NCI-H2227 (cell line): ENCODE measurements around the gene PACSIN2.

Experiments used
- DNase-seq: peaks from one replicate; lab custom pipeline; 2025; ENCODE audit not compliant: unreplicated experiment; lab: John Stamatoyannopoulos, UW

The PACSIN2 gene

GRCh38 chr22:42866100-42866499, 148.8 kb downstream of the PACSIN2 start:
- no peak for DNase-seq

DNA sequence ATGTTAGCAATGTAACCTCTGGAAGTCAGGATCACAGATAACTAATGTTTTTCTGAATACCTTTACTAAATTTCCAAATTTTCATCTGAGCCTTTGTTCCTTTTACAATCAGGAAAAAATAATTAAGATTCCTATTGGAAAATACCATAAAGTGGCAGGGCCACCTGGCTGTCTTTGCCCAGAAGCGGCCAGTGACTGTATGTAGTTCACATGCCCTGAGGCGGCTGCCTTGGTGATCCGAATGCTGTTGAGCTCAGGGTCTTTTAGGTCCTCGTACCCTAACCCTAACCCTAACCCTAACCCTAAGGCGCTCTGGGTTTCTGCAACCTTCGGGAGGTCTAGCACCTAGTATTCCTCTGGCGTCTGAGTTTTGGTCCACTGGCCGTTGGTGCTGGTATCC, 149.4 kb downstream of the PACSIN2 start:
- DNase-seq: no peak

- no peak for DNase-seq
Measured at GRCh38 chr22:42863349-42863961, 151.5 kb downstream of the PACSIN2 start.

- DNase-seq: no peak
Measured at GRCh38 chr22:42862045-42862734, 152.8 kb downstream of the PACSIN2 start.

DNA sequence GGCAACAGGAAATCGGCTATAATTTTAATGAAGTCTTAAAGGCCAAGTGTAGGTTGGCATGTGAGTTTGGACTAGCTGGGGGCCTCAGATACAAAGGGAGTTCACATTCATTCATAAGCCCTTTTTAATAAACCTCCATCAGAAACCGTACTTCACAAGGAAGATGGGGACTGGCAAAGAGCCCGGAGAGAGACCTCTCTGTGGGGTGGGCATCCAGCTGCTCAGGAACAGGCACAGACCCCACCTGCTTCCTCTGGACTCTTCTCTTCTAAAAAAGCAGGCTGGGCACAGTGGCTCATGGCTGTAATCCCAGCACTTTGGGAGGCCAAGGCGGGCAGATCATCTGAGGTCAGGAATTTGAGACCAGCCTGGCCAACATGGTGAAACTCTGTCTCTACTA, 154.0 kb downstream of the PACSIN2 start:
- no peak for DNase-seq

- no peak for DNase-seq
Measured at GRCh38 chr22:42857845-42858481, 157.0 kb downstream of the PACSIN2 start.

GRCh38 chr22:42856865-42857704, 157.9 kb downstream of the PACSIN2 start, which contains the start of gene ARFGAP3:
Gene ARFGAP3, minus strand, starts transcription at chr22:42857273. Its CDS starts 91 bp downstream, at chr22:42857182.
- DNase-seq: peak; percentile 94

DNA sequence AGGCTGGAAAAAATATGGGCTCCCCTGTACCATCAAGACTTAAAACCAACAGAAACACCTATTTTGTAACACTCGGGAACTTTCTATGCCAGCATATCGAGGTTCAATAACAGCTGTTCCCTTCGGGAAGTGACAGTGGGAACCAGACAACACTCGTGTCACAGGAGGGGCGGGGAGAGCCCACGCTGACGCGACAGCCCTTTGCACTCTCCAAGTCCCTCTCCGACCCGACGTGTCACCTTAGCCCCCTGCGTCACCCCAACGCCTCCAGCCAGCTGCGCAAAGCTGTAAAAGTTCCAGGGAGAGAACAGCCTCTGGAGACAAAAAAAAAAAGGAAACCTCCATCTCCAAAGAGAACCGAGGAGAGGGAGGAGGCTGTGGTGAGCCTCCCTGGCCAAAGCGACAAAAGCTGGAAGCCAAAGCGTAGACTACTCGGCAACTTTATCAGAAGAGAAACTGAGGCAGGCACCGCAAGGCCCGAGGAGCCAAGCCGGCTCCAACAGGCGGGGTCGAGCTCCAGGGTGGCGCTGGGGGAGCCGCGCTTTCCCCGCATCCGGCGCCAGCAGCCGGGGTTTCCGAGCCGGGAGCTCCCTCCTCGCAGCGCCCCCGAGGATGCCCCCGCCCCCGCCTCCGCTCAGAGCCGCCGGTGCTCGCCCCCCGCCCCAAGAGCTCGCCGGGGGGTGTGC, 158.6 kb downstream of the PACSIN2 start:
- DNase-seq: no peak

DNA sequence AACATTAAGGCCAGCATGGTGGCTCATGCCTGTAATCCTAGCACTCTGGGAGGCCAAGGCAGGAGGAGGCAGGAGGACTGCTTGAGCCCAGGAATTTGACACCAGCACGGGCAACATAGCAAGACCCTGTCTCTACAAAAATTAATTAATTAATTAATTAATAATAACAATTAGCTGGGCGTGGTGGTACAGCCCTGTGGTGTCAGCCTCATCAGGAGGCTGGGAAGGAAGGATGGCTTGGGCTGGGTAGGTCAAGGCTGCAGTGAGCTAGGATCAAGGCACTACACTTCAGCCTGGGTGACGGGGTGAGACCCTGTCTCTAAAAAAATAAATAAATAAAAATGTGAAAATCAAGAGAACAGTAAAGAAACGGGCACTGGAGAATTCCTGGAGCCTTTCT, 159.2 kb downstream of the PACSIN2 start:
- no peak for DNase-seq

- DNase-seq: no peak
Measured at GRCh38 chr22:42855211-42855610, 159.7 kb downstream of the PACSIN2 start.

- no peak for DNase-seq
Measured at GRCh38 chr22:42848941-42849550, 165.9 kb downstream of the PACSIN2 start.

- no peak for DNase-seq
Measured at GRCh38 chr22:42847110-42847509, 167.8 kb downstream of the PACSIN2 start.

- no peak for DNase-seq
Measured at GRCh38 chr22:42844756-42845155, 170.2 kb downstream of the PACSIN2 start.

DNA sequence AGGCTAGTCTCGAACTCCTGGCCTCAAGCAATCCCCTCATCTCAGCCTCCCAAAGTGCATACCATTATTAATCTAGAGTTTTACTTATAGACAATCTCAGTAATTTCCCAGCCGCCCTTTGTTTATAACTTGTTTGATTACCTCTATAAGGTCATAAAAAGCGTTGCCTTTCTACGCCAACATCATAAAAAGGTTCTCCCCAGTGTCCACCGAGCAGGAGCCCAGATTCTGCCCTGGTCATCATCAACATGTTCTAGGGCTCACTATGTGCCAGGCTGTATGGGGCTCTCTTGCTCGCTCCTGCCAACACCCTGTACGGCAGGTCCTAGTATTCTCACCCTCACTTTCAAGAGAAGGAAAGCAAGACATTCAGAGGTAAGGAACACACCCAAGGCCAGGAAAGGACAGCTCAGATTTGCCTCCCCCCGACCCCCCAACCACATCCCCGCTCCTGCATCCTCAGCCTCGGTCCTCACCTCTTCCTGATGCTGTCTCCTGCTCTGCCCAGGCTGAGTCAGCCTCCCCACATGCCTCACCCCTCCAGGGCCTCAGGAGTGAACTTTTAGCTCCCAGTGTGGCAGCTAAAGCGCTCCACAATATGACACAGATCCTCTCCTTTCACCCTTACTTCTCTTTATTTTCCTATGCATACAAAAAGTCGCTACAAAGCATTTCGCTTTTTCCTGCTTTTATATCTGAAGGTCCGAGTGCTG, 172.1 kb downstream of the PACSIN2 start:
- no peak for DNase-seq

DNA sequence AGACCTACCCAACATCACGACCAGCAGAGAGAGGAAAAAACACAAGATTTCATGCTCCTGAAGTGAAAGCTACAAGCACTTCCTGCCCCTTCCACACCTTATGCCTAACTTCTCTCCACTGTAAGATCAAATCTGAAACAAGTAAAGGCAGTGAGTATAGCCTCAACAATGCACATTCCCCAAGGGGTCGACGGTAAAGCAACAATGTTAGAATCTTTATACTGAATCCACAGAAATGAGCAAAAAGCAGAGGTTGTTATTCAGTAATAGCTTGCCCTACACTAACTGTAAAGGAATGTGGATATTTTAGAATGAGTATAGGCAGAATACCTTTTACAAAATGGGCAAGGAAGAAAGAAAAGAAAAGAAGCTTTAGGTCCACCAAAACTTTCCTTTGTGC, 173.5 kb downstream of the PACSIN2 start:
- DNase-seq: no peak

GRCh38 chr22:42837556-42837955, 177.4 kb downstream of the PACSIN2 start:
- DNase-seq: no peak

GRCh38 chr22:42836026-42836425, 178.9 kb downstream of the PACSIN2 start:
- no peak for DNase-seq

DNA sequence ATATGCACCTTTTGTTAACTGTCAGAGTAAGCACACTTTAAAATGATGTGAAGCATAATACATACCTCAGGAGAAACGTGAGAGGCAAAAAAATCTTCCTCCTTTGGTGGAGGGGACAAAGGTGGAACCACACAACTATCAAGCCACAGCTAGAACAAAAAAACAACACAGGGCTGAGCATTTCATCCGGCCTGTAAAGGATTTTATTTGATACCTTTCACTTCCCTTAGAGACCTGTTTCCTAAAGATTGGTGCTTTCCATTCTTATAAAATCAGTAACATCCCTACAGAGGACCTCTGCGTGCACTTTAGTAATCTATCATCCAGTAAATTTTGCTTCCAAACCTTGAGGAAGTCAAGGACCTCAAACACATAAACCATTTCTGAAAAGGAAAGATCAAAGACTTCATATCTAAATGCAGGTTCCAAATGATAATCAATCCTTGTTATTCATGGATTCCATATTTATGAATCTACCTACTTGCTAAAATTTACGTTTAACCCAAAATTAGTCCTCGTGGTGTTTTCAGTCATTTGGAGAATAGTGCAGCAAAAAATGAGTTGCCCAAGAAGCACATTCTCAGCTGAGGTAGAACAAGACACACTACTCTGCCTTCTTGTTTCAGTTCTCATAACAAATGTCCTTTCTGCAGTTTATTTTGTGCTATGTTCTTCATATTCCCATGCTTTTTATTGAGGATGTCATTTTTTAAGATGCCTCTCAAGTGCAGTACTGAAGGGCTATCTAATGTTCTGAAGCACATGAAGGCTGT, 180.6 kb downstream of the PACSIN2 start:
- DNase-seq: no peak

DNA sequence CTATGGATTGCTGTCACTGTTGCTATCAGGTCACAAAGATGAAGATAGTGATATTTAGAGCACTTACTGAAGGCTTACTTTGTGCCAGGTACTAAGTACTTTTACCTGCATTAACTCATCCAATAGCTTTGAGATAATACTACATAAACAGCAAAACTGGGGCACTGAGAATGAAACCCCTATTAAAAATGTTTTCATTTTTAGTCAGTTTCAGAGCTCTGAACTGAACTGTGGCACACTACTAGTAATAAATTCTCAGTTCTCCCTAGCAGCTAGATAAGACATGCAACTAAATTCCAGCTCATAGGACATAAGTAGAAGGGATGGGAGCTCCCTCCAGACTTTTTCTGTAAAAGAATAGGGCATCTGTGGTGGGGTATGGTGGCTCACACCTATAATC, 181.8 kb downstream of the PACSIN2 start:
- no peak for DNase-seq
